NOMO-1 treated with dmso at 0.1 percent for 144 hours (cell line): ENCODE data around the gene ATP6AP2.
"Not testable (repeated sequence)": the region's sequence is repeated elsewhere in the genome, so short reads cannot be mapped to it uniquely, and the experiment has no call there.

ENCODE experiments used
- DNase-seq: peaks from one replicate; lab custom pipeline; 2025; ENCODE audit not compliant: unreplicated experiment; lab: John Stamatoyannopoulos, UW

Gene ATP6AP2

DNA sequence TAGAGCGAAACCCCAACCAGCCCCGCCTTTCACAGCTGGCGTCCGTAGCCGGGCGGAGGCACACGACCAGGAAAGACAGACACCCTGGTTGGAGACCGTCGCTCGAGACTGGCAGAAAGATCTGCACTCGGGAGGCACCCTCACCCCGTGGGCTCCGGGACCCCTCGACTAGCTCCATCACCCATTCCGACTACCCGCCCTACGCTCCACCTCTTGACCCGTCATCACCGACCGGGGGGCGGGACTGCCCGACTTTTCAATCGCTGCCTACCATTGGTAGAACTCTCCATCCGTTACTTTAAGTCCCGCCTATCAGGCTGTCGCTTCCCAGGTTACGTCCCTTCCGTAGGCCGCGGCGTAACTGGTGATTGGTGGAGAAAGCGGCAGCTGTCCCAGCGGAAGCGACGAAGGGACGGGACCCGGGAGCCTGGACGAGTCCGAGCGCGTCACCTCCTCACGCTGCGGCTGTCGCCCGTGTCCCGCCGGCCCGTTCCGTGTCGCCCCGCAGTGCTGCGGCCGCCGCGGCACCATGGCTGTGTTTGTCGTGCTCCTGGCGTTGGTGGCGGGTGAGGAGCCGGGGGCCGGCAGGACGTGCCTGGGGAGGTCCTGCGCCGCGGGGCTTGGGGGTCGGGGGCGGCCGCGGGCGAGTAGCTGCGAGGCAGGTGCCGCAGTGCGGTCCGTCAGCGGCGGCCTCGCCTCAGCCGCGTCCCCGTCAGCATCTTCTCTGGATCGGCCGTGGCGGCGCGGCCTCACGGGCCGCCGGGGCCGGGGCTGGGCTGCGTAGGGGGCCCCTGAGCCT lies at the start of gene ATP6AP2:
ATP6AP2 (plus strand) TSS at position 434 of the 799 bp plus-strand sequence; CDS start at position 530, 96 bp downstream.
- peak; percentile 75 for DNase-seq

DNA sequence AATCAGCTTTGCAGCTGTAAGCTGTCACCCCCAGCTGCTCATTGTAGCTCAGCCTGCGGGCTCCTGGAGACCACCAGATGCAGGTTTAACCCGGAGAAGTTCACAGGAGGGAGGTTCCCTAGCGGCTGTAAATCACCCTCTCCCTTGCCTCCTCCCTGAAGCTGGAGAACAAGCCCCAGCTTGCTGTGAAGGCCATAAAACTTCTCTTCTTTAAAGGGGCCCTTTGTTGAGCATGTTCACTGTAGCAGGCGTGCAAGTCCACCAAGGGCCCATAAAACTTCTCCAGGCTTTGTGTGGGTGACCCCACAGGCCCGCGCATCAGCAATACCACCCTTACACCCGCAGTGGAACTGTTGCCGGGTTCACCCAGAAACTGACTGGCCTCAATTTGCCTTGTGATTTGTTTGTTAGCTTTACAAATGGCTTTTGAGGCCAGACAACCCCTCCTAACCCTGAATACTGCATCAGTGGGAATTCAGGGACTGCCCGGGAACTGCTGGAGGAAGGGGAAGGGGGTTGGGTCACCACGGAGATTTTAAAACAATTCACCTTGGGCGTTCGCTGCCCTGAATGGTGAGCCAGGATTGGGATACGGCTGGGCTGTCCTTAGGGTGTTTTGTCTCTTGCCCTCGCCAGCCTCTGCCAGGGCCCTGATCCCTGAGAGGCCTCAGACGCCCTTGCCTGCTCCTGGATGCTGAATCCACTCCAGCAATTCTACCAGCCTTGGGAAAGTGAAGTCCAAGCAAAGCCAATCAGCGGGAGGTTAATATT lies 49.5 kb upstream of the ATP6AP2 start:
- no peak for DNase-seq

- DNase-seq: no peak
These were observed 43.5 kb upstream of the ATP6AP2 start for GRCh38 chrX:40537310-40537709.

- no peak for DNase-seq
These were observed 42.4 kb upstream of the ATP6AP2 start for GRCh38 chrX:40538406-40538805.

DNA sequence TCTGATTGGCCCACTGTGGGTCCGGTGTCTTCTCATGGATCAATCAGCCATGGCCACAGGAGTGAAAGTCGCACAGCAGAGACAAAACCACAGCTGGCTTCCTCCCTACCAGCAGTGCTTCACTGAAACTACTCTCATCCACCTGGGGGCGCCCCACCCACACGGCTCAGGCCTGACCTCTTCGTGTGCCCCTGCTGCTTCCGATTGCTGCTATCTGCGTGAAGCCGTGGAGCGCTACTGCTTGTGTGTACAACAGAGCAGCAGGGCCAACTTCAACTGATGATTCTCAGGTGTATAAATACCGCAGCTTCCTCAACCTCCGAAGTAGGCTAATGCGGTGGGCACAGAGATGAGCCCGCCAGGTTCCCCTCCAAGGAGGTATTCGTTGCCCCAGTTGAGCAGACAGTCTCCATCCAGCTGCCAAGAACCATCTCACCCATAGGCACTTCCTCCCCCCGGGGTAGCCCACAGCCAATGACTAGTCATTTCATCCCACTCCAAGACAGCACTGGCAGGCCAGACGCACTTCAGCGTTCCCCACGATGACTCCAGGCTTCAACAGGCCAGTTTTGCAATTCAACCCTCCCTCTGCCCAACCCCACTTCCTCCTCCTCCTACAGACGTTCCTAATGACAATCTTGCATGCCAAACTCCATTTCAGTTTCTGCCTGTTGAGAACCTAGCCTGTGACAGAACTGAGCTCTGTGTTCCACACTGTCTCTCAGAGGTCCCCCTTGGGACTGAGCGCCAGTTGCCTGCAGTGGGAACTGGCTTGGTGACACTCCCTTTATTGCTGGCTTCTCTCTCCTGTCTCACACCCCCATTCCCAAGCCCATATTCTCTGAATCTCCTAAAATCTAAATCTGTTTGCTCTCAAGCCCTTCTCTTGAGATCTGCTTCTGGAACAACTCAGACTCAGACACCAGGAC lies 41.3 kb upstream of the ATP6AP2 start:
- peak; percentile 83 for DNase-seq

GRCh38 chrX:40542208-40542607 lies 38.6 kb upstream of the ATP6AP2 start:
- no peak for DNase-seq

- DNase-seq: no peak
These were observed 37.8 kb upstream of the ATP6AP2 start for GRCh38 chrX:40542972-40543371.

DNA sequence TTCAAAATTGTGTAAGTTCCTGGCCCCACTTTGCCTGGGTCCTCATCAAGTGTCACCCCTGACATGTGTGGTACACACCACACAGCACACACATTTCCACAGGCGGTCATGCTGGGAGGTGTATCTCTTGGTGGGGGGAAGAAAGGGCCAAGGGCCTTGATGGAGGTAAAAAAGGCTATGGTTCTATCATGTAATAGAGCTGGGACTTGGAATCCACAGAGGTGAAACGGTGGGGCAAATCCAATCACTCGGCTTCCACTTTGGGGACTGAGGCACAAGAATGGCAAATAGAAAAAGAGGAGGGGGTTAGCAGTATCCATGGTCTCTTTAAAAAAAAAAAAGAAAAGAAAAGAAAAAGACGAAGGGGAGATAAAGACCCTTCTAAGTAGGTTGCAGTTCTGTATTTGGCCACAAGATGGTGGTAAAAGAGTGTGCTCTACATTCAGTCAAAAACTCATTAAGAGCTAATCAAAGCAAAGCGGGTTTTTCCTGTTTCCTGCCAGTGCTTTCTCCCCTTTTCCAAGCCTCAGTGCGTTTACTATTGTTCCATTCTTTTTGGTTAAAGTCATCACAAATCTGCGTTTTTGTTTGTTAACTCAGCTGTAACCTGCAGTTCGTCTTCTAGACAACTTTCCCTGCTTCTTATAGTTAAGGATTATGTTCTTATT lies 37.0 kb upstream of the ATP6AP2 start:
- DNase-seq: no peak

DNA sequence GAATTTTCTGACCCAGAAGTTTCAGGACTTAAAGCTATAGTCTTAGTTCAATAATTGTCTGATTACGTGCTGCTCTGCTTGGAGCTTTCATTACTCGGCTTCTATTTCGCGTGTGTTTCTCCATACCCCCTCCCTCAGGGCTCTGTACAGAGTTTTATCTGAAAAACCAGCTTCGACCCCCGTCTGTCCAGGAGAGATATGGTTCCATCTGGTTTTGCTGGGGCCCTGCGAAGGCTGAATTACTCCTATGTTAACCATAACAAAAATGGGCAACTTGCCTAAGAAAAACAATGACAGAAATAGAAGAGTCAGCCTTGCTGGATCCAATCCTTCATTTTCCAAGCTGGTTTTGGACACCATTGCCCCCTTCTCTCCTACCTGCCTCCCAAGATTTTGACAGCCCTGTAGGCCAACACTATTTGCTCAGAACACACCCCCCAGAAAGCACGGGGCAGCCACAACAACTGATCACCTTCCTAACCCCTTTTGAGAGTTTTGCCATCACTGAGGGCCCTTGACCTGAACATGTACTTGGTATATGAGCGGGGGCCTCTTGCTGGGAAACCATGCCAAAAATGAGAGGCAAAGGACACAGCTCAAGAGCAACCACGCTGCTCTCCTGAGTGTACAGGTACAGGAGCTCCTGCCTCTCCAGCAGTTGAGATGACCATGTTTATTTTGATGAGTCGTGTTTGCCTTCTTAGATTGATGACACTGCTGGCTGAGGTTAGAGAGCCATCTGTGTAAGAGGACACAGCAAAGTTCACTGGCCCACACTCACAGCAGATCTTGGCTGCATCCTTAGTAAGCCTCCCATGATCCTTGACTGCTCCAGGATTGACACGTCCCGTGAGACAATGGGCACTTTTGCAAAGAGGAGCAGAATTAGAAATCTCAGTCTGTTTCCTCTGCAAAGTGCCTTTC lies 36.2 kb upstream of the ATP6AP2 start:
- no peak for DNase-seq

- DNase-seq: no peak
These were observed 33.9 kb upstream of the ATP6AP2 start for GRCh38 chrX:40546870-40547269.

DNA sequence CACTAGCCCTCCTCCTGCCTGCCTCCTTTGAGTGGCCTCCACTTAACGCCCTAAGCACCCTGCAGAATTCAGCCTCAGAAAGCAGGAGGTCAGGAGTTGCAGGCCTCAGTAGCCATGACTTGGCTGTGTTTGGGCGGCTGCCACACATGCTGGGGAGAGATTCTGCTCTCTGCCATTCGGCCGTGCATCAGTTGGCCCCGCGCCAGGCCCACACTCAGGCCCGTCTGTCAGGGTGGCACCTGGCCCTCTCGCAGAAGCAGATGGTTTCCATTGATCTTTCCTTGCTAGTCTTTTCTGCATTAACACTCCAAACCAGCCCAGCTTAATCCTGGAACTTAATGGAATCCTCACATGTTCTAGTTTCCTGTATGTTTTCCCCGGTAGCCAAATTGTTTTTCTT lies 30.7 kb upstream of the ATP6AP2 start:
- DNase-seq: no peak

DNA sequence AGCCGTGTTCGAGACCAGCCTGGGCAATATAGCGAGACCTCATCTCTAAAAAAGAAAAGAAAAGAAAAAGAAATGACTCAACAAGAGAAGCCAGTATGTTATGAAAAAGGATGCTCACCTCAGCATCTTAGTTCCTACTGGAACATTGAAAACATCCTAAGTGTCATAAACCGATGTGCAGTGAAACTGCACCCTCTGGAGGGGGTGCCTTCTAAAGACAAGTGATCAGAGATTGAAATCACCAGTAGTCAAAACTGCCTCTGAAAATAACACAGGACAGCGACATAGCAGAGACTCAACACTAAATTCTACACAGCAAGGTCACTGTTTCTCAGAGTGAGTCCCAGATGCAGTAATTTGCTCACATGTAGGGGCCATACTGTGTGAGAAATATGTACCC lies 28.0 kb upstream of the ATP6AP2 start:
- DNase-seq: no peak

- DNase-seq: no peak
These were observed 22.2 kb upstream of the ATP6AP2 start for GRCh38 chrX:40558590-40558989.

- no peak for DNase-seq
These were observed 17.0 kb upstream of the ATP6AP2 start for GRCh38 chrX:40563784-40564183.

GRCh38 chrX:40564447-40564846 lies 16.3 kb upstream of the ATP6AP2 start:
- DNase-seq: no peak

- peak; percentile 28 for DNase-seq
These were observed 10.2 kb upstream of the ATP6AP2 start for GRCh38 chrX:40570346-40571093.

DNA sequence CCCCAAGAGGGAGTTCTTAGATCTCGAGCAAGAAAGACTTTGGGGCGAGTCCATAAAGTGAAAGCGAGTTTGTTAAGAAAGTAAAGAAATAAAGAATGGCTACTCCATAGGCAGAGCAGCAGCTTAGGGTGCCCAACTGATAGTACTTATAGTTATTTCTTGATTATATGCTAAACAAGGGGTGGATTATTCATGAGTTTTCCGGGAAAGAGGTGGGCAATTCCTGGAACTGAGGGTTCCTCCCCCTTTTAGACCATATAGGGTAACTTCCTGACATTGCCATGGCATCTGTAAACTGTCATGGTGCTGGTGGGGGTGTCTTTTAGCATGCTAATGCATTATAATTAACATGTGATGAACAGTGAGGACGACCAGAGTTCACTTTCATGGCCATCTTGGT lies 9.6 kb upstream of the ATP6AP2 start:
- not testable (repeated sequence) for DNase-seq

- DNase-seq: no peak
These were observed 9.2 kb upstream of the ATP6AP2 start for GRCh38 chrX:40571600-40571999.

- no peak for DNase-seq
These were observed 7.0 kb upstream of the ATP6AP2 start for GRCh38 chrX:40573763-40574162.
